ENCODE data around the gene SHE. TPM values are rescaled to one million over a fixed set of nuclear protein-coding genes. Genes with fewer than 3 reads are reported as not detected.

The SHE gene
- total RNA-seq, 1 donor from 2014 or later, result 52.3 TPM

DNA sequence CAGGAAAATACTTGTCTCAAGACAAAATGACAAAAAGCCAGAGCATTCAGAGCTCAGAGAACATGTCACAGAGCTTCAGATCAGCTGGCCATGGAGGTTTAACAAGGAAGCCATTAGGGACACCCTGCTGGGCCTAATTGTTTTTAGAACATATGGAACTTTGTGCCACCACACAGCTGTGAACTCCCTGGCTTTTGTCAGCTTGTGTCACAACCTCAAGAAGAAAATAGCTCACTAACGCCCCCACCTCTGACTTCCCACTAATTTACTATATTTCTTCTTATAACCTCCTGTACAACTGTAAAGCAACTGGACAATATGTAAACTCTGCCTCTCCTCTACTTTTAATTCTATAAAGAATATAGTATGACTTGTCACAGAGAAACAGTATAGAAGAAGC, 21.2 kb downstream of the SHE start:
- DNase-seq (ENCODE audit: extremely low read depth, low read depth, low spot score), result no peak

DNA sequence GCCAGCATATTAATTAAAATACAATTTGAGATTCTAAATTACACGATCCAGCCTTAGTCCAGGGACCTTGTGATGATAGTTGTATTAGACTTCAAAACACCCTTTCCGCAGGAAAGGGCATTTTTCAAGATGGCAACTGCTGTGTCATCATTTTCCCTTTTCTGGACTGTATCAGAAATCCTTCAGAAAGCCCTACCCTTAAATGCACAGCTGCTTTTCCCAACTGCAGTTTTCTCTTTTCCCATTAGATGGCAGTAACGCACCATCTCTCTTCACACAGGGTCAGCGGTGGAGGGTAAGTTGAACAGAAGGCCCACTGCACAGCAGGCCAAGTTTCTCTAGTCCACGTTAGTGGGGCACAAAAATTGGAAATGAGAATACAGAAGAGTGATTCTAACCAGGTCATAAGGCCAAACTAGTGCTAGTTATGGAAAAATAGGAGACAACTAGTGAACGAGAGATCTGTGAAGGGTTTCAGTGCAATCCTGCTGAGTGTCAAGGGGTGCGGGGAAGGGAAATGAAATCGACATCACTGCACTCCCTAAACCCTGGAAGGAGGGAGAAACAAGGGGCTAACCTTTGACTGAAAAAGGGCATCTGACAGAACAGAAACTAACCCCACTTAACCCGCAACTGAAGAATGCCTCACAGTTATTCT, 22.3 kb downstream of the SHE start:
- DNase-seq (ENCODE audit: extremely low read depth, low read depth, low spot score), result no peak

DNA sequence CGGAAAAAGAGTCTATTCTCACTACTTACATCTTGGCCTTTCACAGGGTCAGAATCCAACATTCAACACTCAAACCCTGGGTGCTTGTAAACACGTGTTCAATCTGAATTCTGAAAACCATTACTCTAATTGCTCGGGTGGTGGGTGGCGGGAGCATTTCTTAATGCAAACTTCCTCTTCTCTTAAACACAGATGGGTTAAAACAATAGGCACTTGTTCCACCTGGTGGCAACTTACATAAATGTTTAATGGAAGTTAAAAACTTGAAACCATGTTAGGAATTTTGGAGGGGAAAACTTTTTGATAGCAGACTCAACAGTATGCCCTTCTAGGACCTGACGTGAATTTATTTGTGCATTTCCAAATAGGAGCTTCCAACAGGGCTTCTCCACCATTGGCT, 23.6 kb downstream of the SHE start:
- DNase-seq (ENCODE audit: extremely low read depth, low read depth, low spot score), result no peak

DNA sequence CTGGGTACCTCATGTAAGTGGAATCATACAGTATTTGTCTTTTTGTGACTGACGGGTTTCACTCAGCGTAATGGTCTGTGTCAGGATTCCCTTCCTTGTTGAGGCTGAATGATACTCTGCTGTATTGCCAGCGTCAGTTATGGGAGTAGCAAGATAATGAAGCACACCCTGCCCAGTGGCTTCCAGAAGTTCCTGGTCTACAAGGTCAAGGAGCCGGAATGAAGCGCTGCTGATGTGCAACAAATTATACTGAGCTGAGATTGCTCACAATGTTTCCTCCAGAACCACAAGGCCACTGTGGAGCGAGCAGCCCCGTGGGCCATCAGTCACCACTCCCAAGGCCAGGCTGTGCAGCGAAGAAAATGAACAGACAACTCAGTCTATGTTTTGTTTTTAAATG, 24.2 kb downstream of the SHE start:
- no peak for DNase-seq (ENCODE audit: extremely low read depth, low read depth, low spot score)

- no peak for DNase-seq (ENCODE audit: extremely low read depth, low read depth, low spot score)
These were observed 25.4 kb downstream of the SHE start for GRCh38 chr1:154476791-154477190.

DNA sequence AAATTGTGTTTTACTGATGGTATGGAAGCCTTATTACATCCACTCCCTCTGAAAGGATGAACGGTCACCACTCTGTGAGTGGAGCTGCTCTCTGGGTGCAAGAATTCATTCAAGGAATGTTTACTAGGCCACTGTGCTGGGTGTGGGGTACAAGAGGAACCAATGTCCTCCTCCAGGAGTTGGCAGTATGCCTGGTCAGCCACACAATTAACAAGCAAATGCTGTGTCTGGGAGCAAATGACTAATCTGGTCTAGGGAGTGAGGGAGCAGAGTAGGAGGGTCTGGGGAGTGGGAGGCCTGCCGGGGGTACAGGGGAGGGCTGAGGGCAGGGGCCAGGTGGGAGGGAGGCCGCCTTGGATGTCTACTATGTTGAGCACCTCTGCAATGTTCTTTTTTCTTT, 27.4 kb downstream of the SHE start:
- DNase-seq (ENCODE audit: extremely low read depth, low read depth, low spot score), result no peak

DNA sequence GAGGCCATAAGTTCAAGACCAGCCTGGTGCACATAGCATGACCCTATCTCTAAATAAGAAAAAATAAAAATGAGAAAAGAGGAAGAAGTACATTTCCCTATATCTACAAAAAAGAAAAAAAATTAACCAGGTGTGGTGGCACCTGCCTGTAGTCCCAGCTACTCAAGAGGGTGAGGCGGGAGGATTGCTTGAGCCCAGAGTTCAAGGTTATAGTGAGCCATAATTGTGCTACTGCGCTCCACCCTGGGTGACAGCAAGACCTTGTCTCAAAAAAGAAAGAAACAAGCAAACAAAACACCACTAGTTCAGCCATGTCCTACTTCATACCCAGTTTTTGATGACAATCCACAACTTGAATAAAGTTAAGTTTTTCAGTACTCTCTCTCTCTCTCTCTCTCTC, 30.9 kb downstream of the SHE start:
- no peak for DNase-seq (ENCODE audit: extremely low read depth, low read depth, low spot score)

DNA sequence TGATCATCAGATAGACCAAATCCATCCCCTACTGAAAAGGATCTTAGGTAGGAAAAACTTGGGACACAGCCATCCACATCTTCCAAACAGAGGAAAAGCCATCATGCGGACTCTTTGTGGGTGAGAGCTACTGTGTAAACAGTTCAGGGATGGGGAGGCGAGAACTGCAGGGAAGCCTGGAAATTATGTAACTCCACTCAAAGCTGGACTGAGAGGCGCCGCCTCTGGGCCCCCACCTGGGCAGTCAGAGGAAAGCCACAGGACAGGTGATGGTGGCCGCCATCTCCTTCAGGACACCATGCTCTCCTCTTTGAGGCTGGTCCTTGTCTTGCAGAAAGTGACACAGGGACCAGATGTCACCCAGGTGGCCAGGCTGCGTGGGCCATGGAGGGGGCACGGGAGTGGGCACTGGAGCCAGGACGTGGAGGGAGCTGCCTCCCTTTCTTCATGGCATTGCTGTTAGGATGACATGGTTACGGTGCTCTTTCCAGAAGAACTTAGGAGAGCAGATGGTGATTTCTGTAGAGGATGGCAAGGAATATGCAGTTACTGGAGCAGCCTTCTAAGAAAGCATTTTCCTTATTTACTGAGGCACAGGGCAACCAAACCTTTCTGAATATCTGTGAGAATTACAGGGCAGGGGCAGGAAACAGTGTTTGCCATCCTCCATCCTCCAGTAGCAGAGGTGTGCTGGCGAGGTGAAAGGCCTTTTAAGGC, 32.2 kb downstream of the SHE start:
- DNase-seq (ENCODE audit: extremely low read depth, low read depth, low spot score), result no peak

DNA sequence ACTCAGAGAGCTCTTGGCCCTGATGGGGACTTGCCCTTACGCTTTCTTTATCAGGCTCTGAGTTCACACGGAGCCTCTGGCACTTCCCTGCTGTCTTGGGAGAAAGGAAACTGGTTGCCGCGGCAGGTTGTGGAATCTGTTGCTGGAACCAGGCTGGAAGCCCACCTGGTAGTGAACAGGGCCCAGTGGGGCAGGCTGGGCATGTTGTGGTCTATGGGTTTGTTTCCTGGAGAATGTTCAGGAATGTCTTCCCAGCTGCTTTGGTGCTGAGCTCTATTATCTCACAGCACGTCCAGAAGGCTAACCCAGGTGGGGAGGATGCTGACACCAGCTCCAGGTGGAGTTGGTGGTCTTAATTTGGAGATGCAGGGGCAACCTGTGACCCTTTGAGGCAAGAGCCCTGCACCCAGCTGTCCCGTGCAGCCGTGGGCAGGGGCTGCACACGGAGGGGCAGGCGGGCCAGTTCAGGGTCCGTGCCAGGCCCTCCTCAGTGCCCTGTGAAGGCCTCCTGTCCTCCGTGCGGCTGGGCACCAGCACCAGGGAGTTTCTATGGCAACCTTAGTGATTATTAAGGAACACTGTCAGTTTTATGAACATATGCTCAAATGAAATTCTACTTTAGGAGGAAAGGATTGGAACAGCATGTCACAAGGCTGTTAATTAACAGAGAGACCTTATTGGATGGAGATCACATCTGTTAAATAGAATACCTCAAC, 33.5 kb downstream of the SHE start:
- DNase-seq (ENCODE audit: extremely low read depth, low read depth, low spot score), result no peak

DNA sequence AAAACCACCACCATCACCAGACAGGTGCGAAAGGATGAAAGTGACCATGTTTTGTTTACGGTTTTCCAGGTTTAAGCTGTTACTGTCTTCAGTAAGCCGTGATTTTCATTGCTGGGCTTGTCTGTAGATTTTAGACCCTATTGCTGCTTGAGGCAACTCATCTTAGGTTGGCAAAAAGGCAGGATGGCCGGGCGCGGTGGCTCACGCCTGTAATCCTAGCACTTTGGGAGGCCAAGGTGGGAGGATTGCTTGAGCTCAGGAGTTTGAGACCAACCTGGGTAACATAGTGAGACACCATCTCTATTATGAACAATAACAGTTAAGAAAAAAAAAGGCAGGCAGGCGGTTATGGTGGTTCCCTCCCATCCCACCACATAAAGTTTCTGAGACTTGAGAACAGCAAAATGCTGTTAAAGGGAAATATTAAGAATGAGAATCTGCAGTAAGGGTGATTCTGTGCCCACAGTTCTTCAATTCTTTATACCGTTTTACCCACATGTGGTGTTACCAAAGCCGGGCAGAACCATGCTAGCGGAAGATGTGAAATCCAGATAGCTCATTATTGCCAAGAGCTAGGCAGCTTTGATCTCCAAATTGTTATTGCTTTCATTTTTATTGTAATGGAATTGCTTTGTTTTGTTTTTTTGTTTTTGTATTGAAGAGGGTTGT, 34.6 kb downstream of the SHE start:
- DNase-seq (ENCODE audit: extremely low read depth, low read depth, low spot score), result no peak

GRCh38 chr1:154466921-154467417, 35.2 kb downstream of the SHE start:
- no peak for DNase-seq (ENCODE audit: extremely low read depth, low read depth, low spot score)

- DNase-seq (ENCODE audit: extremely low read depth, low read depth, low spot score), result no peak
These were observed 36.0 kb downstream of the SHE start for GRCh38 chr1:154466206-154466605.

GRCh38 chr1:154465621-154466195, 36.5 kb downstream of the SHE start:
- no peak for DNase-seq (ENCODE audit: extremely low read depth, low read depth, low spot score)

GRCh38 chr1:154463512-154463990, 38.7 kb downstream of the SHE start:
- no peak for DNase-seq (ENCODE audit: extremely low read depth, low read depth, low spot score)

DNA sequence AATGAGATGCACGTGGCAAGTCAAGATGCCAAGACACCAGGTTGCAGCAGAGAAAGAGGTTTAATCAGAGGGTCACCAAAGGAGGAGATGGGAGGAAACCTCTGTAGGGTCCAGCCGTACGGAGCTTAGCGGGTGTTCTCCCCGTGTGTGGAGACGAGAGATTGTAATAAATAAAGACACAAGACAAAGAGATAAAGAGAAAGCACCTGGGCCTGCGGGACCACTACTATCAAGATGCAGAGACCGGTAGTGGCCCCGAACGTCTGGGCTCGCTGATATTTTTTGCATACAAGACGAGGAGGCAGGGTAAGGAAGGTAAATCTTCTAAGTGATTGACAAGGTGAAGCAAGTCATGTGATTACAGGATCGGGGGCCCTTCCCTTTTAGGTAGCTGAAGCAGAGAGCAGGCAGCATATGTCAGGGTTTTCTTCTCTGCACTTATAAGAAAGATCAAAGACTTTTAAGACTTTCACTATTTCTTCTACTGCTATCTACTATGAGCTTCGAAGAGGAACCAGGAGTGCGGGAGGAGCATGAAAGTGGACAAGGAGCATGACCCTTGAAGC, 41.4 kb downstream of the SHE start:
- DNase-seq (ENCODE audit: extremely low read depth, low read depth, low spot score), result no peak

DNA sequence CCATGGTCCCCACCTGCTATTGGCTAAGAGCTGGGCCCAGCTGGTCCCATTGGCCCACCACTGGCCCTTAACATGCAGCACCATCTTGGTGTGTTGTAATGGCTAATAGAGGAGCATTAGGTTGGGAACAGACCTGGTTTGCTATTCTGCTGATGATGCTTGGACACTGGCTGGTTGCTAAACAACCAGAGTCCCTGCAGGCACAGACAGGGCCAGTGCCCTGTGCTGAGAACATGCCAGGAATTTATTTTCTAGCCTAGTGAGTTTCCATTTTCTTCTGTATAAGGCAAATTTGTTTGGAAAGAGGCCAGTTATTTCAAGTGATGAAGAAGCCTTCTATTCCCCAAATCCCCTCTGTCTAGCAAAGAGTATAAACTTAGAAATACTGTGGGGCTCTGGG, 43.1 kb downstream of the SHE start:
- DNase-seq (ENCODE audit: extremely low read depth, low read depth, low spot score), result no peak

DNA sequence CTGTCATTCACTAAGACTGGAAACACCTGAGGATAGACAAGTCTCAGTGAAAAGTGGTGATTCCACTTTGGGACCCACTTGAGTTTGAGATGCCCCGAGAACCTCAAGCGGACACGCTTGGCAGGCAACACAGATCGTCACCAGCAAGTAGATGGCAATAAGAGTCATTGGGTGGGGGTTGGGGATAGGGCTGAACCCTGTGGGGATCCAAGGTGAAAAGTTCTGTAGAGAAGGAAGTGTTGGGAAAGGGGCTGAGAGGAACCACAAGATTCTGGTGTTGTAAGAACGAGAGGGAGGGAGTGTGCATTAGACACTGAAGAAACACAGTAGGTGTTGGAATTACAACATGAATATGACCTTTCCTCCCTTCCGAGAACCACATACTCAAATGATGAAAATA, 45.6 kb downstream of the SHE start:
- DNase-seq (ENCODE audit: extremely low read depth, low read depth, low spot score), result no peak

- DNase-seq (ENCODE audit: extremely low read depth, low read depth, low spot score), result no peak
These were observed 47.7 kb downstream of the SHE start for GRCh38 chr1:154454386-154455120.

DNA sequence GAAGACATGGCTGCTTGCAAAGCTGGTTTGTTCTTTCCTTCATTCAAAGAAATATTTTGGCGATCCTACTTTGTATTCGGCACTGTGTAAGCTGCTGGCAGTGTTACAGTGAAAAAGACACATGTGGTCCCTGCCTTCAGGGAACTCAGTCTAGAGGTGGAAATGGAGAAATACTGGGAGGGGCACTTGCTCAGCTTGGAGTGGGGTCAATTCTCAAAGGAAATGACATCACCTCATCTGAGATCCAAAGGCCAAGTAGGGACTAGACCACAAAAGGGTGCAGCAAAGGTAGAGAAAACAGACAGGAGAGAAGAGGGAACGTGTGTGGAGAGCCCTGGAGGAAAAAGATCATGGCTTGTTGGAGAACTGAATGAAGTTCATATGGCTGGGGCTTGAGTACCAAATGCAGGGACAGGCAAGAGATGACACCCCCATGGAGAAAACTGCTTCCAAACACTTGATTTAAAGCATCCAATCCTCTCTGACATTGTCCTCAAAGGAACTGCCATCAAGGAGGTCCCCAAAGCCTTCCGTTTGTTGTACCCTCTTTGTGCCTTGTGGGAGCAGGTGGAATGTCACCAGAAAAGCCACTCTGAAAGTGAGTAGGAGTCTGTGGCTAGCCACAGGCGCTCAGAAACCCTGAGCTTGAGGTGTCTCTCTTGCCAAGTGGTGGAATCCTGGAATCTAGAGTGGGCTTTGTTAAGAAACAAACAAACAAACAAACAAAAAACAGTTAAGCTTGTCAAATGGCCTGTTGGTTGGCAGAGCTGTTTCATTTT, 48.4 kb downstream of the SHE start:
- no peak for DNase-seq (ENCODE audit: extremely low read depth, low read depth, low spot score)
